H1 (cell line): ENCODE results near the gene MRPS17. TPM values are rescaled to one million over a fixed set of nuclear protein-coding genes. Genes with fewer than 3 reads are reported as not detected.

Experiments
- CTCF ChIA-PET: fragments of 300-600 bp; sonication (Branson Sonifier 250); formaldehyde crosslinking; loops from one replicate; lab custom pipeline; 2021; ENCODE audit not compliant: partially characterized antibody; lab: Charles Lee
- POLR2A ChIA-PET: fragments of 300-600 bp; sonication (Branson Sonifier 250); formaldehyde crosslinking; loops from one replicate; lab custom pipeline; 2021; ENCODE audit warnings: inconsistent platforms; ENCODE audit not compliant: partially characterized antibody; lab: Charles Lee
- DNase-seq, 2 experiments: peaks; one replicate each; pipeline versions ENCODE4 v3.0.0 to v3.0.0-alpha.2; 2010 to 2022; ENCODE audit warnings: low spot score in 2 of 2, low read depth in 1 of 2, mixed read lengths in 1 of 2
- FAIRE-seq: peaks from 2 replicates; lab custom pipeline; 2011; peaks lifted over from hg19 to GRCh38; lab: Jason Lieb, UNC
- H2AFZ ChIP-seq: 2 replicates; pipeline ENCODE4 v1.8.1; 2012; ENCODE audit warnings: low read length, inconsistent platforms
- H2AK5ac ChIP-seq: 2 replicates; pipeline ENCODE4 v1.6.1; 2013; ENCODE audit warnings: low read depth, low read length
- H2BK120ac ChIP-seq: replicated peaks from 2 replicates; pipeline ENCODE3; 2013; ENCODE audit warnings: low read depth, low read length, inconsistent platforms
- H2BK12ac ChIP-seq: 2 replicates; pipeline ENCODE4 v1.6.1; 2013; ENCODE audit warnings: low read depth, low read length
- H2BK15ac ChIP-seq: 2 replicates; pipeline ENCODE4 v1.6.1; 2013; ENCODE audit warnings: low read length
- H2BK20ac ChIP-seq: 2 replicates; pipeline ENCODE4 v1.6.1; 2013; ENCODE audit warnings: low read length
- H2BK5ac ChIP-seq: 2 replicates; pipeline ENCODE4 v1.6.1; 2013; ENCODE audit warnings: low read depth, low read length
- H3K14ac ChIP-seq: 2 replicates; pipeline ENCODE4 v1.6.1; 2013; ENCODE audit warnings: inconsistent platforms; ENCODE audit not compliant: insufficient read length
- H3K18ac ChIP-seq: 2 replicates; pipeline ENCODE4 v1.6.1; 2013; ENCODE audit warnings: low read length; ENCODE audit errors: extremely low read depth
- H3K23ac ChIP-seq: 2 replicates; pipeline ENCODE4 v1.6.1; 2013; ENCODE audit warnings: inconsistent platforms; ENCODE audit not compliant: insufficient read length
- H3K23me2 ChIP-seq: 2 replicates; pipeline ENCODE4 v1.6.1; 2013; ENCODE audit warnings: low read depth, low read length
- H3K27ac ChIP-seq: 2 replicates; pipeline ENCODE4 v1.6.1; 2011; ENCODE audit warnings: low read depth, low read length, inconsistent platforms
- H3K27me3 ChIP-seq, 4 experiments: replicated peaks in 1 of 4; 1 replicate in 1 of 4; 2 replicates in 3 of 4; pipeline versions ENCODE4 v1.6.1 to v1.8.1; 2011 to 2013; ENCODE audit warnings: low read length in 3 of 4, mild to moderate bottlenecking in 3 of 4, inconsistent platforms in 2 of 4, mixed read lengths in 2 of 4, moderate library complexity in 1 of 4; ENCODE audit not compliant: control insufficient read depth in 3 of 4, insufficient read depth in 3 of 4; ENCODE audit errors: extremely low read depth in 1 of 4
- H3K36me3 ChIP-seq, 4 experiments: 2 replicates each; pipeline versions ENCODE4 v1.6.1 to v1.8.1; 2011 to 2013; ENCODE audit warnings: mild to moderate bottlenecking in 4 of 4, low read length in 3 of 4, moderate library complexity in 2 of 4, control low read depth in 1 of 4, inconsistent platforms in 1 of 4; ENCODE audit not compliant: insufficient read depth in 4 of 4, control insufficient read depth in 2 of 4
- H3K4ac ChIP-seq: replicated peaks from 2 replicates; pipeline ENCODE3; 2013; ENCODE audit warnings: low read length, low read depth, mixed read lengths, inconsistent platforms; ENCODE audit not compliant: insufficient read length
- H3K4me1 ChIP-seq, 4 experiments: replicated peaks in 1 of 4; 1 replicate in 1 of 4; 2 replicates in 3 of 4; pipeline versions ENCODE4 v1.6.1 to v1.8.1; 2011 to 2013; ENCODE audit warnings: low read length in 3 of 4, inconsistent platforms in 2 of 4, mixed read lengths in 1 of 4; ENCODE audit not compliant: insufficient read depth in 4 of 4, control insufficient read depth in 3 of 4
- H3K4me2 ChIP-seq, 2 experiments: 2 replicates each; pipeline versions ENCODE4 v1.6.1 to v1.8.1; 2011 to 2013; ENCODE audit warnings: low read depth in 2 of 2, low read length in 2 of 2, control low read depth in 1 of 2, inconsistent platforms in 1 of 2, mild to moderate bottlenecking in 1 of 2; ENCODE audit not compliant: insufficient read depth in 1 of 2
- H3K4me3 ChIP-seq, 4 experiments: fragments of 200-600, 300-600 bp in 1 of 4; sonication (generic), shearing (Covaris generic), sonication (Bioruptor Twin) in 1 of 4; 2 replicates each; pipeline versions ENCODE4 v1.5.1 to v1.8.1; 2011 to 2016; ENCODE audit warnings: low read length in 4 of 4, low read depth in 3 of 4, control low read depth in 2 of 4, inconsistent platforms in 2 of 4, mild to moderate bottlenecking in 2 of 4, mixed read lengths in 1 of 4, moderate library complexity in 1 of 4; ENCODE audit not compliant: insufficient read depth in 2 of 4; ENCODE audit errors: extremely low read depth in 1 of 4
- H3K56ac ChIP-seq: replicated peaks from 2 replicates; pipeline ENCODE3; 2013; ENCODE audit warnings: low read depth, mild to moderate bottlenecking, mixed read lengths, low read length, inconsistent platforms; ENCODE audit not compliant: insufficient read length
- H3K79me1 ChIP-seq: 2 replicates; pipeline ENCODE4 v1.6.1; 2013; ENCODE audit warnings: low read depth, low read length, control low read depth
- H3K79me2 ChIP-seq, 2 experiments: 2 replicates each; pipeline versions ENCODE4 v1.6.1 to v1.8.1; 2012 to 2013; ENCODE audit warnings: low read length in 2 of 2, mild to moderate bottlenecking in 2 of 2, inconsistent platforms in 1 of 2; ENCODE audit not compliant: insufficient read depth in 2 of 2, control insufficient read depth in 1 of 2
- H3K9ac ChIP-seq, 4 experiments: replicated peaks in 1 of 4; 1 replicate in 1 of 4; 2 replicates in 3 of 4; pipeline versions ENCODE4 v1.6.1 to v1.8.1; 2011 to 2013; ENCODE audit warnings: low read depth in 3 of 4, low read length in 3 of 4, control low read depth in 2 of 4, mild to moderate bottlenecking in 2 of 4, moderate library complexity in 2 of 4, inconsistent platforms in 1 of 4; ENCODE audit errors: extremely low read depth in 1 of 4
- H3K9me3 ChIP-seq, 2 experiments: 2 replicates each; pipeline versions ENCODE4 v1.6.1 to v1.8.1; 2012 to 2013; ENCODE audit warnings: mild to moderate bottlenecking in 2 of 2, moderate library complexity in 2 of 2, control low read depth in 1 of 2, inconsistent platforms in 1 of 2, low read depth in 1 of 2, low read length in 1 of 2, mixed read lengths in 1 of 2; ENCODE audit not compliant: insufficient read depth in 2 of 2
- H4K20me1 ChIP-seq, 2 experiments: replicated peaks in 1 of 2; 2 replicates each; pipeline versions ENCODE3 to v1.8.1; 2011 to 2013; ENCODE audit warnings: inconsistent platforms in 2 of 2, low read length in 2 of 2, mild to moderate bottlenecking in 1 of 2; ENCODE audit not compliant: insufficient read depth in 2 of 2, control insufficient read depth in 1 of 2
- H4K5ac ChIP-seq: 2 replicates; pipeline ENCODE4 v1.6.1; 2013; ENCODE audit warnings: low read length, low read depth, mixed read lengths, inconsistent platforms; ENCODE audit not compliant: insufficient read length
- H4K8ac ChIP-seq: 2 replicates; pipeline ENCODE4 v1.8.0; 2013; ENCODE audit warnings: mild to moderate bottlenecking, moderate library complexity, low read length, inconsistent platforms; ENCODE audit not compliant: insufficient read depth; ENCODE audit errors: extremely low read depth
- H4K91ac ChIP-seq: replicated peaks from 2 replicates; pipeline ENCODE3; 2013; ENCODE audit warnings: low read length, mixed read lengths, inconsistent platforms; ENCODE audit not compliant: insufficient read length
- CREB1 ChIP-seq: IDR thresholded peaks from 2 replicates; pipeline ENCODE4 v1.6.1; 2012; ENCODE audit warnings: inconsistent platforms
- CTBP2 ChIP-seq: IDR thresholded peaks from 2 replicates; pipeline ENCODE4 v1.7.0; 2011; ENCODE audit warnings: borderline replicate concordance, mild to moderate bottlenecking, moderate library complexity, mixed read lengths, low read length; ENCODE audit not compliant: insufficient read depth, insufficient read length
- FOSL1 ChIP-seq: IDR thresholded peaks from 2 replicates; pipeline ENCODE4 v1.6.1; 2011; ENCODE audit warnings: mild to moderate bottlenecking, low read depth, low read length, moderate library complexity; ENCODE audit not compliant: insufficient read depth
- KDM1A ChIP-seq: fragments of 200-600, 300-600 bp; sonication (generic); IDR thresholded peaks from 2 replicates; pipeline ENCODE4 v1.7.1; 2016; ENCODE audit warnings: mild to moderate bottlenecking, low read length, borderline replicate concordance
- RAD21 ChIP-seq, 2 experiments: IDR thresholded peaks in 1 of 2; conservative IDR thresholded peaks in 1 of 2; 2 replicates each; pipeline ENCODE4 v1.6.1; 2011; ENCODE audit warnings: low read depth in 2 of 2, low read length in 2 of 2, improper control_type of control experiment in 1 of 2, inconsistent platforms in 1 of 2, mild to moderate bottlenecking in 1 of 2, moderate library complexity in 1 of 2
- RXRA ChIP-seq: IDR thresholded peaks from 2 replicates; pipeline ENCODE4 v1.6.1; 2011; ENCODE audit warnings: low read depth, mild to moderate bottlenecking, low read length, moderate library complexity; ENCODE audit not compliant: insufficient read depth
- SIRT6 ChIP-seq: IDR thresholded peaks from one replicate; pipeline ENCODE4 v1.7.1; 2012; ENCODE audit warnings: low read length, inconsistent platforms
- SIX5 ChIP-seq: IDR thresholded peaks from 2 replicates; pipeline ENCODE4 v1.6.1; 2011; ENCODE audit warnings: mild to moderate bottlenecking, low read depth, low read length
- TAF7 ChIP-seq: optimal IDR thresholded peaks from 2 replicates; pipeline ENCODE3; 2011; ENCODE audit warnings: low read depth, mild to moderate bottlenecking, inconsistent platforms, low read length, moderate library complexity, borderline replicate concordance
- TBP ChIP-seq: IDR thresholded peaks from 2 replicates; pipeline ENCODE4 v1.6.1; 2011; ENCODE audit warnings: low read depth, low read length, improper control_type of control experiment
- USF2 ChIP-seq: IDR thresholded peaks from 2 replicates; pipeline ENCODE4 v1.6.1; 2011; ENCODE audit warnings: low read length, improper control_type of control experiment
- YY1 ChIP-seq: IDR thresholded peaks from 2 replicates; pipeline ENCODE4 v1.6.1; 2011; ENCODE audit warnings: low read depth, mild to moderate bottlenecking, low read length
- ZNF274 ChIP-seq: IDR thresholded peaks from 2 replicates; pipeline ENCODE4 v1.7.0; 2012; ENCODE audit warnings: low read length, borderline replicate concordance; ENCODE audit errors: extremely low read depth
- WGBS, 2 experiments: shearing (Covaris generic) in 1 of 2; methylation state at CpG; one replicate each; pipeline versions ENCODE4 v1.1.6 to v1.1.7; 2013 to 2015; ENCODE audit warnings: low lambda C conversion rate in 2 of 2, mixed read lengths in 2 of 2, inconsistent platforms in 1 of 2, low coverage in 1 of 2, missing lambda C conversion rate in 1 of 2; ENCODE audit not compliant: insufficient replicate concordance in 2 of 2, insufficient coverage in 1 of 2, insufficient read length in 1 of 2; ENCODE audit errors: extremely low coverage in 1 of 2, missing lambda C conversion rate in 1 of 2; 5-methylcytosine and 5-hydroxymethylcytosine counted together
- polyA plus RNA-seq, 7 experiments: library from polyadenylated mRNA; depleted of rRNA in 3 of 7; stranded (reverse) in 5 of 7; unstranded in 2 of 7; fragments of >200 nt in 5 of 7; fragments of 200-250 nt in 2 of 7; gene quantifications; 1 replicate in 5 of 7; 2 replicates in 1 of 7; 4 replicates in 1 of 7; pipeline versions ENCODE4 v1.2.1 to v1.2.3, GENCODE V29; 2011 to 2013; ENCODE audit warnings: missing spikeins in 2 of 7, mixed read lengths in 2 of 7
- total RNA-seq: library from RNA; stranded (reverse); fragmentation: NEBNext Ultra II Directional; extraction: Animal tissue kit (Norgen Biotek cat#: 25700); gene quantifications from 2 replicates; pipeline ENCODE4 v1.2.1, GENCODE V29; 2021

The MRPS17 gene
- total and polyA plus RNA-seq, 2 of the 8 experiments (the other 6 are each of a cell fraction or from before 2014, with no cell fraction given) = 15.8 to 27.3 TPM

- Histone ChIP-seq H2AK5ac (no peak overlapping the region), H3K4me1 (no peaks in the 10 kb centered on the region), H2BK15ac (no peak overlapping the region), H3K4me2 (no peak overlapping the region), H3K27me3 (no peaks in the 10 kb centered on the region), H3K23me2 (no peaks in the 10 kb centered on the region; the same call in 1 of the 2 replicates), H3K14ac (no peak overlapping the region), H4K20me1 (peaks cover 0 to 2% of the 10 kb centered on the region in 2 experiments), H3K79me2 (no peaks in the 10 kb centered on the region), H3K9ac (no peak overlapping the region), H2BK5ac (no peak overlapping the region), H3K18ac (no peak overlapping the region), H3K9me3 (no peaks in the 10 kb centered on the region), H3K79me1 (no peaks in the 10 kb centered on the region; the same call in 1 of the 2 replicates), H3K27ac (no peak overlapping the region), H3K4ac (no peak overlapping the region), H3K56ac (no peak overlapping the region), H2BK12ac (no peak overlapping the region), H3K36me3 (no peaks in the 10 kb centered on the region), H2BK20ac (no peak overlapping the region), H4K5ac (no peak overlapping the region), H4K8ac (no peak overlapping the region), H3K23ac (no peak overlapping the region), H2AFZ (no peak overlapping the region), H4K91ac (no peak overlapping the region), H3K4me3 (no peak overlapping the region), H2BK120ac (no peak overlapping the region)
- TF ChIP-seq ZNF274 (no peak), RAD21 (IDR thresholded peaks at IDR 0.05 in 1 of 2, conservative IDR thresholded peaks at IDR 0.05 in 1 of 2; ENCODE audit: low read depth in 2 of 2, low read length in 2 of 2) (no peak), YY1 (no peak), TAF7 (no peak), TBP (no peak), CREB1 (no peak), SIX5 (no peak), KDM1A (no peak), USF2 (no peak), SIRT6 (no peak), RXRA (no peak), CTBP2 (no peak), FOSL1 (no peak)
- DNase-seq (no peak), FAIRE-seq (no peak)
- CTCF ChIA-PET = no interaction called here
- WGBS, 2 experiments = 61% methylated on average over 3 of the region's 3 CpGs; no CpG with 5 or more reads in 1 of the 2 experiments
- POLR2A ChIA-PET = no interaction called here
Measured at GRCh38 chr7:55912748-55913158, 38.9 kb upstream of the MRPS17 start.
